Measurements from ENCODE around the gene SLC19A1.
"Not testable (repeated sequence)": the region's sequence is repeated elsewhere in the genome, so short reads cannot be mapped to it uniquely, and the experiment has no call there.

SLC19A1 gene

GRCh38 chr21:45506241-45506817, 35.9 kb downstream of the SLC19A1 start:
- DNase-seq (ENCODE audit: low read depth in 3 of 3, low spot score in 1 of 3), result no peak

DNA sequence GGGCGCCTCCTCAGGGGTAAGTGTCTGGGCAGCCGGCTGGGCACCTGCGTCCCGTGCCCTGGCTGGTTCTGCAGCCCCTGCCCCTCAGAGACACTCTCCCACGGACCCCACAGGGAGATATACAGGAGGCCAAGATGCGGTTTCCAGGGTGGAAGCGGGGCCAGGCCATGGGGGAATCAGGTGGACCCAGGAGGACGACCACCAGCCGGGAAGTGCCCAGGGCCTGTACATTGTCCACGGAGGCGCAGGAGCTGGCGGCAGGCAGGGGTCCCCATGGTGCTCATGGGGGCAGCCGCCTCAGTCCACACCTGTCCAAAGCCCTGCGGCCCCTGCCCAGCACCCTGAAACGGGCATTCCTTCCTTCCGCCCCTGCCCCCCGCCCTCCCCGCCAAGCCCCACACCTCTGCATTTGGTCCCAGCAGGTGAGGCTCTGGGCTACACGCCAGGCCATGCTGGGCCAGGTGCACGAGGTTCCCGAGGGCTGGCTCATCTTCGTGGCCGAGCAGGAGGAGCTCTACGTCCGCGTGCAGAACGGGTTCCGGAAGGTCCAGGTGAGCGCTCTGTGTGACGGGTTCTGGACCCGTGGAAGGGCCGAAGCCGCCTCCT, 36.7 kb downstream of the SLC19A1 start:
- no peak for DNase-seq (ENCODE audit: low read depth in 3 of 3, low spot score in 1 of 3)

DNA sequence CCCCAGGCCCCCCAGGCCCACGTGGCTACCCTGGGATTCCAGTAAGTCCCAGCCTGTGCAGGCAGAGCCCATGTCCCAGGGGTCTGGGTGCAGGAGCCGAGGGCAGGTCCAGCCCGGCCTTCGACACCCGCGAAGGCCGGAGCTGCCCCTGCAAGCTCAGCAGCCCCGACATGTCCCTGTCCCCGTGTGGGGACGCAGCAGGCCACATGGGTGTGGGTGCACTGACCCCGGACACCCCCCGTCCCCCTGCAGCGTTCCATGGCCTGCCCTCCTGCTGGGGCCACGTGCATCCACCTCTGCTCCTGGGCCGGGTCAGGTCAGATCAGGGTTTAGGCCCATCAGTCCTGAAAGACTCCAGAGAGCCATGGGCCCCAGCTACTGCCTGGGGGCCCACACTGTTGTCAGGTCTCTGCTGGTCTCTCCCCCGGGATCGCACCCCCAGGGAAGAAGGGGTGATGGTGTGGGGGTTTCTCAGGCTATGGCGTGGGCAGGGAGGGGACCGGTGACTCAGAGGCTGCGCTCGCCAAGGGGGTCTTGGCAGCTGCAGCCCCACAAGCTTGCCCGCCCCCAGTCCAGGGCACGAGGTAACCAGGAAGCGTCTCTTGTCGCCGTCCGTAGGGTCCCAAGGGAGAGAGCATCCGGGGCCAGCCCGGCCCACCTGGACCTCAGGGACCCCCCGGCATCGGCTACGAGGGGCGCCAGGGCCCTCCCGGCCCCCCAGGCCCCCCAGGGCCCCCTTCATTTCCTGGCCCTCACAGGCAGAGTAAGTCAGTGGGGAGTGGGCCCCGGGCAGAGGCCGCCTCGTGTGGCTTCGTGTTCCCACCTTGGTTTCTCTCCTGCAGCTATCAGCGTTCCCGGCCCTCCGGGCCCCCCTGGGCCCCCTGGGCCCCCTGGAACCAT, 37.5 kb downstream of the SLC19A1 start:
- DNase-seq (ENCODE audit: low read depth in 3 of 3, low spot score in 1 of 3), result no peak

DNA sequence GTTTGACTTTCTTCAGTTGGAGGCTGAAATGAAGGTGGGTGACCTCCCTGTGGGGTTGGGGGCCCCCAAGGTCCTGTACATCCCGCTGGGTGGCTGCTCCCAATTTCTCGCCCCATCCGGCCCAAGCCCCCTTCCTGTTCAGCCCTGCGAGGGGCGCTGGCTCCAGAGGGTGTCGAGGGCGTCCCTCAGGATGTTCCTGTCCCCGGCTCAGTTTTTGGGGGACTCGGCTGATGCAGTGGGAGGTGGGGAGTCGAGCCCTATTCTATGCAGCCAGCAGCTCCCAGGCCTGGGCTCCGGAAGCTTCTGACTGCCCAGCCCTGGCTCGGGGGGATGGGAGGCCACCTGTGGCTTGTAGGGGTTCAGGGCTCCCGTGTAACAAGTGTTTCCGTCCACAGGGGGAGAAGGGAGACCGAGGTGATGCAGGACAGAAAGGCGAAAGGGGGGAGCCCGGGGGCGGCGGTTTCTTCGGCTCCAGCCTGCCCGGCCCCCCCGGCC, 38.2 kb downstream of the SLC19A1 start:
- no peak for DNase-seq (ENCODE audit: low read depth in 3 of 3, low spot score in 1 of 3)

DNA sequence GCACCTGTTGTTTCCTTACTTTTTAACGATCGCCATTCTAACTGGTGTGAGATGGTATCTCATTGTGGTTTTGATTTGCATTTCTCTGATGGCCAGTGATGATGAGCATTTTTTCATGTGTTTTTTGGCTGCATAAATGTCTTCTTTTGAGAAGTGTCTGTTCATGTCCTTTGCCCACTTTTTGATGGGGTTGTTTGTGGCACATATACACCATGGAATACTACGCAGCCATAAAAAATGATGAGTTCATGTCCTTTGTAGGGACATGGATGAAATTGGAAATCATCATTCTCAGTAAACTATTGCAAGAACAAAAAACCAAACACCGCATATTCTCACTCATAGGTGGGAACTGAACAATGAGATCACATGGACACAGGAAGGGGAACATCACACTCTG, 39.0 kb downstream of the SLC19A1 start:
- DNase-seq (ENCODE audit: low read depth in 3 of 3, low spot score in 1 of 3), result not testable (repeated sequence)

DNA sequence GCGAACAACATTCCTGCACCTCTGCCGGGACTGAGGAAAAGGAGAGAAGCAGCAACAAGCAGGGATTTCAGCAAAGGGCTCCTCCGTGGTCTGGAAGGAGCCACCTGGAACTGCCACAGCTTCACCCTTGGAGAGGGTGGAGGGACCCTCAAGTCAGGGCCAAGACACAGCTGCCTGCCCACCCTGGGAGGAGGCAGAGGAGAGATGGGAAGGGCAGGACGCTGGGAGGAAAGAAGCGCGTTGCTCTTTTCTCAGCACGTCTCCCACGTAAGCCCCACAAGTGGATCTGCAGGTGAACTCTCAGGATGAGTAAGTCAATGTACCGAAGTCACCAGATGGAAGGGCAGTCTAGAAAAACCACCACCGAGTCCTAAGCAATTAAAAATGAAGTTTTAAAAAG, 39.6 kb downstream of the SLC19A1 start:
- DNase-seq (ENCODE audit: low read depth in 3 of 3, low spot score in 1 of 3), result no peak

- DNase-seq (ENCODE audit: low read depth in 3 of 3, low spot score in 1 of 3), result no peak
These were observed 40.3 kb downstream of the SLC19A1 start for GRCh38 chr21:45502006-45502345.

GRCh38 chr21:45501081-45502005, 40.9 kb downstream of the SLC19A1 start:
- DNase-seq (ENCODE audit: low read depth in 3 of 3, low spot score in 1 of 3), result not testable (repeated sequence)

- no peak for DNase-seq (ENCODE audit: low read depth in 3 of 3, low spot score in 1 of 3)
These were observed 42.2 kb downstream of the SLC19A1 start for GRCh38 chr21:45499970-45500577.

DNA sequence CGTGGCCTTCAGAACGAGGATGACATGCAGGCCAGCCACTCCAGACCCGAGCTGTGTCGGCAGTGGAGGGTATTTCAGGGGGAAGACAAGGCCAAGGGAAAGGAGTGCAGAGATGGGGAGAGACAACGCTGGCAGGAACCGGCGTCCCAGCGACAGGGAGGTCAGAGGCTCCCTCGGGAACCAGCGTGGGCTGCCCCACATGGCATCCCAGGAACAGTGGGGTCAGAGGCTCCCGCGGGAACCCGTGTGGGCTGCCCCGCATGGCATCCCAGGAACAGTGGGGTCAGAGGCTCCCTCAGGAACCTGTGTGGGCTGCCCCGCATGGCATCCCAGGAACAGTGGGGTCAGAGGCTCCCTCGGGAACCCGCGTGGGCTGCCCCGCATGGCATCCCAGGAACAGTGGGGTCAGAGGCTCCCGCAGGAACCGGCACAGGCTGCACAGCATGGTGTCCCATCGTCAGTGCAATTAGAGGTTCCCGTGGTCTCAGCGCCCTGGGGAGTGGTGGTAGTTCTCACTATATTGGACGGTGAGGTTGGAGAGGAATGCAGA, 43.0 kb downstream of the SLC19A1 start:
- no peak for DNase-seq (ENCODE audit: low read depth in 3 of 3, low spot score in 1 of 3)

DNA sequence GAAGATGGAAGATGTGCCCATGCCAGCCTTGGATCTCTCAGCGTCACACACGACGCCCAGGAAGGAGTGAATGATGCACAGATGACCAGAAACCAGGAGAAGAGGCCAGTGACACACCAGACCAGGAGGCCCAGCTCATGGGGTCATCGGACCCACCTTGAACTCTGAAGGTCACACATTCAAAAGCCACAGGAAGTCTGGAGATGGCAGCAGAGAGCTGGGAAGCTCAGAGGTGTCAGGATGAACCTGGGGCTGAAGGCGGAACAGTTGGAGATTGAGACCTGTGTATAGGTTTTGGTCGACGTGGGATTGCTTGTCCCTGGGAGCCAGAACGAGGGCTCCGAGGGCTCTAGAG, 43.6 kb downstream of the SLC19A1 start:
- DNase-seq (ENCODE audit: low read depth in 3 of 3, low spot score in 1 of 3), result no peak

- no peak for DNase-seq (ENCODE audit: low read depth in 3 of 3, low spot score in 1 of 3)
These were observed 44.2 kb downstream of the SLC19A1 start for GRCh38 chr21:45497846-45498645.

DNA sequence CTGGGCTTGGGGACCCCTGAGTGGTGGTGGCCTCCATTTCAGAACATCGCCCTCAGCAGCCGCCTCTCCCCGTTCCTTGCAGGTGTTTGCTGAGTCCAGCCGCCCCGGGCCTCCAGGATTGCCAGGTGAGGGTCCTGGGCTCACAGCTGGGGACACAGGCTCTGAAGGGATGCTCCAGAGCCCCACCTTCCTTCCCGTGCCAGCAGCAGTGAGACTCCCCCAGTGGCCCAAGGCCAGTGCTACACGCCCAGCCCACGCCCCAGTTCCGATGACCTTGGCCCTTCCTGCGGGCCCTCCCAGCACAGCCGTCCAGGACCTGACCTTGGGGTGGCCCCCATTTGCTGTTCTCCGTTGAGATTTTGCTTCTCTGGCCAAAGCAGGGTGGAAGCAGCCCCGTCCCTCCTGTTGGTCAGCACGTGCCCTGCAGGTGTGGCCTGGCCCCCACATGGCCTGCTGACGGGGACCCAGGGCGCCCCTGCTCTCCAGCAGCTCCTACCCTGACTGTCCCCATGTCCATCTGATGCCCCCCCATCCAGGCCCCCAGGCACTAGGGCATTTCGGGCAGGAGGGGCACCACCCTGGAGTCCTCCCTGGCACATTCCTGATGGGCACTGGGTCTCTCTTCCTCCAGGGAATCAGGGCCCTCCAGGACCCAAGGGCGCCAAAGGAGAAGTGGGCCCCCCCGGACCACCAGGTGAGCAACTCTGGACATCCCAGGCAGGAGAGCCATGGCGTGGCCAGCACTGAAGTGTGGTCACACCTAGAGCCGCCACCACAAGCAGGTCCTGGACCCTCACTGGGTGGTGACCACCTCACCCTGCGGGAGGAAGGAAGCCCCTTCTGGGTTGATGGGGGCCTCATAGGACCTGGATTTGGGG, 45.0 kb downstream of the SLC19A1 start:
- DNase-seq (ENCODE audit: low read depth in 3 of 3, low spot score in 1 of 3), result no peak

DNA sequence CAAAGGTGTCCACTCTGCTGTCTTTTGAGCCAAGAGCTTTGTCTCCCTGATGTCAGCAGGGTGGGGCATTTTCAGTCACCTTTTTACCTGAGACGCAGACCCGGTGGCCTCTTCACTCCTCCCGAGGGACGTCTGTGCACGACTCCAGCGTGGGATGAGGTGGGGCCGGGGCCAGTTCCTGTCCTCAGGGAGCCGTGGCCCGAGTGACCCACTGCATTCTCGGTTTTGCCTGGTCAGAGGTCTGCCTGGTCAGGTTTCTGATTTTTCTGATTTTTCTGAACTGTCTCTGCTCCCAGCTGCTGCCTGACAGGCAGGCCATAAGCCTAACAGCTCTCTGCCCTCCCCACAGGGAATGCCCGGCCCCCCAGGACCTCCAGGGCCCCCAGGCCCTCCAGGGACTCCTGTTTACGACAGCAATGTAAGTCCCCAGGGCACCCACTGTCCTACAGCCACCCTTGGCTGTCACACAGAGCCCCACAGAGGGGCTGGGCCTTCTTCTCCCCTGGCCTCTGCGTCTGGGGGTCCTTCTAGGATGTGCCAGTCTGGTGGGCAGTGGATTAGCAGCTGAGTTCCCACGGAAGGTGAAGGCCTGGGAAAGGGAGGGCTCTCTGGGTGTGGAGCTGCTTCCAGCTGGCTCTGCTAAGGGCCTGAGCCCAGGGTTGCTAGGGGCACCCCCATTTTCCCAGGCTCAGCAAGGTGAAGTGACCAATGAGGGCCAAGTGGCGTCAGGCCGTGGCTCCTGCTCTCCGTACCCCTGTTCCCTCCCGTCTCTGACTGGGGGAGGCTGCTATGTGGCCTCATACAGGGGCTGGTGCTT, 45.9 kb downstream of the SLC19A1 start:
- no peak for DNase-seq (ENCODE audit: low read depth in 3 of 3, low spot score in 1 of 3)

- DNase-seq (ENCODE audit: low read depth in 3 of 3, low spot score in 1 of 3), result no peak
These were observed 47.2 kb downstream of the SLC19A1 start for GRCh38 chr21:45494851-45495680.

DNA sequence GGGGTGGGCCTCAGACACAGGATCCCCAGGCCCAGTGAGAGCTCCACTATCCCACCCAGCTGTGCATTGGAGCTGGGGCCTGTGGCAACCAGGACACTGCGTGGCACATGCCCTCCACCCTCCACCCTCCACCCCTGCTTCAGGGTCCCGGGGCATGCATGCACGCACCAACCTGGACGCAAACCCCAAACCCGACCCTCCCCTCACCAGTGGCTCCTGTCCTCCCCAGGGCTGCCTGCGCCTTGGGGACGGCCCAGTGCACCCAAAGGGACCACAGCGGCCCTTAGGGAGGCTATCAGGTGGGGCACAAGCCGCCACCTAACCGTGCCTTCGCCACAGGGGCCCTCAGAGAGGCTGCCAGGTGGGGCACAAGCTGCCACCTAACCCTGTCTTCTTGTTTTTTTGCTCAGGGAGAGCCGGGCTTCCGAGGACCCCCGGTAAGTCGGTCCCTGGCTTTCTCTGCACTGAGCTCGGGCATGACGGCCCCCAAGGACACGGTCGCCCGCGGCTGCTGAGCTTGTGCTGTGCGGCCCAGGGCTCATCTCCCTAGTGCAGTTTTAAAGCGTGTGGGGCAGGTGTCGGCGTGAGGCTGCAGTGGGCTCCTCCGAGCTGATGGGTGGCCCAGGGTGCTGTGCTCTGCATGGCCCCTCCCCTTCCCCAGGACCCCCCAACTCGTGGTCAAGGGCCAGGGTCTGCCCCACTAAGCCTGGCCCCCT, 47.9 kb downstream of the SLC19A1 start:
- DNase-seq (ENCODE audit: low read depth in 3 of 3, low spot score in 1 of 3), result no peak
